Neutrophil (primary cell): Measurements from ENCODE around the gene RPS6KA6.

Experiments used
- H3K27ac ChIP-seq: fragments of 200-600 bp; sonication (generic); 2 replicates; pipeline ENCODE4 v1.5.1; 2016; ENCODE audit warnings: mild to moderate bottlenecking, moderate library complexity
- H3K27me3 ChIP-seq: fragments of 200-600 bp; sonication (generic); 2 replicates; pipeline ENCODE4 v1.6.0; 2016; ENCODE audit warnings: mild to moderate bottlenecking
- H3K36me3 ChIP-seq: fragments of 200-600 bp; sonication (generic); 2 replicates; pipeline ENCODE4 v1.5.1; 2017
- H3K4me1 ChIP-seq, 2 experiments: fragments of 200-600 bp in 1 of 2; sonication (generic) in 1 of 2; 1 replicate in 1 of 2; 2 replicates in 1 of 2; pipeline versions ENCODE4 v1.5.1 to v1.6.1; 2013 to 2016; ENCODE audit warnings: low read depth in 1 of 2, low read length in 1 of 2, mild to moderate bottlenecking in 1 of 2, moderate library complexity in 1 of 2; ENCODE audit not compliant: control insufficient read depth in 1 of 2, insufficient read depth in 1 of 2
- H3K4me3 ChIP-seq, 2 experiments: fragments of 200-600 bp in 1 of 2; sonication (generic) in 1 of 2; 1 replicate in 1 of 2; 2 replicates in 1 of 2; pipeline ENCODE4 v1.5.1; 2013 to 2016; ENCODE audit warnings: low read depth in 1 of 2, low read length in 1 of 2, mild to moderate bottlenecking in 1 of 2, moderate library complexity in 1 of 2
- H3K9me3 ChIP-seq: fragments of 200-600 bp; sonication (generic); 2 replicates; pipeline ENCODE4 v1.5.1; 2016
- CTCF ChIP-seq: fragments of 200-600 bp; sonication (generic); IDR thresholded peaks from 2 replicates; pipeline ENCODE4 v1.5.1; 2016; ENCODE audit warnings: antibody characterized with exemption

The RPS6KA6 gene

GRCh38 chrX:84187533-84188319 lies at the start of gene RPS6KA6:
TSS of gene RPS6KA6 (minus strand) at chrX:84188199. CDS start at chrX:84187899, 300 bp downstream.
- Histone ChIP-seq H3K4me3 (no peak within 1 kb of the TSS), H3K27ac (no peak within 1 kb of the TSS), H3K4me1 (no peaks in the 10 kb centered on the region), H3K27me3 (peaks cover 46% of the 10 kb centered on the region), H3K36me3 (no peaks in the 10 kb centered on the region), H3K9me3 (no peaks in the 10 kb centered on the region)
- no peak for TF ChIP-seq CTCF

- no peaks in the 10 kb centered on the region for H3K9me3 ChIP-seq
These were observed 36.7 kb upstream of the RPS6KA6 start for GRCh38 chrX:84224741-84225140.

DNA sequence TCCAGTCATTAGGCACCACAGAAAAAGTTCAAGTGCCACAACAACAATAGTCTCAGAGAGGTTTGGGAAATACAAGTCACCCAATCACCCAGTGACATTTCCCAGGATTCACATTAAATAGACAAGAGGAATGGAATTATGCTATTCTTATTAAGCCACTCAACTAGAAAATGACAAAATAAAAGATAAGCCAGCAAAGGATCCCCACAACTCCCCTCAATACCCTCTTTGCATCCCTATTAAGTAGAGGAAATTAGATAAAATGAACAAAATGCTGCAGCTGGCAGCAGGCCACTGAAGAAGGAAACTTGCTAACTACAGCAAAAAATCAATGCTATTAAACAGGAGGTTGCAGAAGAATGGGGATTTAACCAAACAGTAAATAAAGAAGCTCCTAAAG lies 35.3 kb upstream of the RPS6KA6 start:
- no peak overlapping the region for H3K4me3 ChIP-seq
- H3K27ac ChIP-seq = no peak overlapping the region
- no peak for TF ChIP-seq CTCF
- H3K36me3 ChIP-seq = no peaks in the 10 kb centered on the region
- no peaks in the 10 kb centered on the region for H3K4me1 ChIP-seq
- no peaks in the 10 kb centered on the region for H3K9me3 ChIP-seq
- no peaks in the 10 kb centered on the region for H3K27me3 ChIP-seq

More at GRCh38 chrX:84224741-84225140, 36.7 kb upstream of the RPS6KA6 start:
- Histone ChIP-seq H3K27me3 (no peaks in the 10 kb centered on the region), H3K4me1 (no peaks in the 10 kb centered on the region), H3K4me3 (no peak overlapping the region), H3K27ac (no peak overlapping the region), H3K36me3 (no peaks in the 10 kb centered on the region)
- no peak for TF ChIP-seq CTCF

DNA sequence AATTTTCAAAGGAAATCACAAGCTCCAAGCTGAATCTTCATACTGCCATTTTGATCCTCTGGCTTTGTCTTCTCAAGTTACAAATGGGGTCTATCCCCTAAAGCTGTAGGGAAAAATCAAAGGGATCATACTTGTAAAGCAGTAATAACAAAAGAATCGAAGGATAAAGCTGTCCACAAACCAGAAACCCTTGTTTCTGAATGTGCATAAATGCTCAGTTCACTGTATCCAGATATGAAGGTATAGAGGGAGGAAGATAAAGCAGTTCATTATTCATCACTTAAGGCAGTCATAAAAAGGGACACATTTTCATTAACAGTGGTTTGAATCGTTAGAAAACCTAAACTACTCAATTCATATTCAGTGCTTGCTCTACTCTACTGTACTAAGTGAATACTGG lies 33.2 kb upstream of the RPS6KA6 start:
- Histone ChIP-seq H3K4me1 (no peaks in the 10 kb centered on the region), H3K36me3 (no peaks in the 10 kb centered on the region), H3K27ac (no peak overlapping the region), H3K9me3 (no peaks in the 10 kb centered on the region), H3K27me3 (no peaks in the 10 kb centered on the region), H3K4me3 (no peak overlapping the region)
- no peak for TF ChIP-seq CTCF

DNA sequence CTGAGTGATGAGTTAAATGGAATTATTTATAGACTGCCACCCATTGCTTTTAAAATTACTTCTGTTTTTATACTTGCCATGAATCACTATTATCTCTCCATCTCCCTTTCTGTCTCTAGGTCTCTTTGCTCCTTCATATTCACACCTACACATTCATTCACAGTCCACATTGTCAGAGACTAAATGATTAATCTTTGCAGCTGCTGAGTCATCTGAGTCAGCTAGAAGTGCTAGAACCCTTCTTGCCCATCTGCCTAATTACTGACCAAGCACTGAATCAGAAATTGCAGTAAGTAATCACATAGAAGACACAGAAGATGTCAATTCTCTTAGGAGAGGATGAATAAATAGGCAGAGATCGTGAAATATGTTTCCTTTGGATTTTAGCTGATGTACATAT lies 31.6 kb upstream of the RPS6KA6 start:
- no peaks in the 10 kb centered on the region for H3K4me1 ChIP-seq
- no peak overlapping the region for H3K4me3 ChIP-seq
- no peaks in the 10 kb centered on the region for H3K27me3 ChIP-seq
- H3K36me3 ChIP-seq = no peaks in the 10 kb centered on the region
- no peak for TF ChIP-seq CTCF
- H3K9me3 ChIP-seq = no peaks in the 10 kb centered on the region
- H3K27ac ChIP-seq = no peak overlapping the region
